ENCODE measurements around the gene CRYGD.
"Not testable (repeated sequence)": the region's sequence is repeated elsewhere in the genome, so short reads cannot be mapped to it uniquely, and the experiment has no call there.

The CRYGD gene

GRCh38 chr2:208124013-208124715 lies at the start of gene CRYGD:
TSS of gene CRYGD (minus strand) at chr2:208124524. CDS start at chr2:208124473, 51 bp downstream.
- H3K27ac ChIP-seq (ENCODE audit: low read length); H3K9ac ChIP-seq (ENCODE audit: low read length in 2 of 2); H3K4me3 ChIP-seq (ENCODE audit: low read length in 2 of 2); H3K4me1 ChIP-seq (ENCODE audit: control insufficient read depth, insufficient read depth, low read length); H3K36me3 ChIP-seq (ENCODE audit: control insufficient read depth in 2 of 2, insufficient read depth in 2 of 2, low read length in 2 of 2); H3K9me3 ChIP-seq (ENCODE audit: control insufficient read depth in 2 of 2, low read length in 2 of 2): not testable (repeated sequence)
- H3K27me3 ChIP-seq (ENCODE audit: control insufficient read depth in 1 of 2, insufficient read depth in 2 of 2, low read length in 2 of 2) = peaks cover 2 to 16% of the 10 kb centered on the region in 2 donors

DNA sequence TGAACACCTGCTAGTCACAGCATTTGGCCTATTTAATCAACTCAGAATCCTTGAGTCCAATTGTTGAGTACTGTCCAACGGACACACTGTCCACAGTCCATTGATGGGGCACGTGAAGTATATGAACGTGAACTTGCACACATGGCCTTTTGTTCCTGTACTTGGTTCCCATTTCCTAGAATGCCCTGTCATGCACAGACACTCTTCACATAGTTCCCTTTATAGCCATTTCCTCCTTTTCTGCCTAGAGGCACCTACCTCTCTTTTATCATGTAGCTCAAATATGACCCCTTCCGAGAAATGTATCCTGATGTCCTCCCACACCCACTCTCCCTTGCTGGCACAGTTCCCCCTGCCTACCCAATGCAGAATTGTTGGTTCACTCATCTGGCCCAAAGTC lies 47.8 kb upstream of the CRYGD start:
- Histone ChIP-seq H3K27ac (ENCODE audit: low read length) (no peak overlapping the region), H3K4me3 (ENCODE audit: low read length in 2 of 2) (no peak overlapping the region), H3K9me3 (ENCODE audit: control insufficient read depth in 2 of 2, low read length in 2 of 2) (no peaks in the 10 kb centered on the region), H3K9ac (ENCODE audit: low read length in 2 of 2) (no peak overlapping the region), H3K4me1 (ENCODE audit: control insufficient read depth, insufficient read depth, low read length) (no peaks in the 10 kb centered on the region), H3K36me3 (ENCODE audit: control insufficient read depth in 2 of 2, insufficient read depth in 2 of 2, low read length in 2 of 2) (no peaks in the 10 kb centered on the region), H3K27me3 (ENCODE audit: control insufficient read depth in 1 of 2, insufficient read depth in 2 of 2, low read length in 2 of 2) (peaks cover 0 to 3% of the 10 kb centered on the region in 2 donors)

- no peak overlapping the region for H3K9ac ChIP-seq (ENCODE audit: low read length in 2 of 2)
- no peaks in the 10 kb centered on the region for H3K9me3 ChIP-seq (ENCODE audit: control insufficient read depth in 2 of 2, low read length in 2 of 2)
- H3K27me3 ChIP-seq (ENCODE audit: control insufficient read depth in 1 of 2, insufficient read depth in 2 of 2, low read length in 2 of 2) = peaks cover 4% of the 10 kb centered on the region in 2 donors
- H3K4me1 ChIP-seq (ENCODE audit: control insufficient read depth, insufficient read depth, low read length) = no peaks in the 10 kb centered on the region
- H3K4me3 ChIP-seq (ENCODE audit: low read length in 2 of 2) = no peak overlapping the region
- no peak overlapping the region for H3K27ac ChIP-seq (ENCODE audit: low read length)
- H3K36me3 ChIP-seq (ENCODE audit: control insufficient read depth in 2 of 2, insufficient read depth in 2 of 2, low read length in 2 of 2) = no peaks in the 10 kb centered on the region
Observed at GRCh38 chr2:208164951-208165755, 40.8 kb upstream of the CRYGD start.

- H3K9me3 ChIP-seq (ENCODE audit: control insufficient read depth in 2 of 2, low read length in 2 of 2) = no peaks in the 10 kb centered on the region
- no peaks in the 10 kb centered on the region for H3K4me1 ChIP-seq (ENCODE audit: control insufficient read depth, insufficient read depth, low read length)
- H3K36me3 ChIP-seq (ENCODE audit: control insufficient read depth in 2 of 2, insufficient read depth in 2 of 2, low read length in 2 of 2) = no peaks in the 10 kb centered on the region
- H3K27ac ChIP-seq (ENCODE audit: low read length) = no peak within 1 kb of the TSS
- H3K4me3 ChIP-seq (ENCODE audit: low read length in 2 of 2) = no peak within 1 kb of the TSS
- peaks cover 4% of the 10 kb centered on the region in 2 donors for H3K27me3 ChIP-seq (ENCODE audit: control insufficient read depth in 1 of 2, insufficient read depth in 2 of 2, low read length in 2 of 2)
- no peak within 1 kb of the TSS for H3K9ac ChIP-seq (ENCODE audit: low read length in 2 of 2)
Observed at GRCh38 chr2:208163489-208163888, 39.2 kb upstream of the CRYGD start, which contains the start of gene CRYGA. TSS of gene CRYGA (minus strand) at chr2:208163589. CDS start at chr2:208163556, 33 bp downstream.

DNA sequence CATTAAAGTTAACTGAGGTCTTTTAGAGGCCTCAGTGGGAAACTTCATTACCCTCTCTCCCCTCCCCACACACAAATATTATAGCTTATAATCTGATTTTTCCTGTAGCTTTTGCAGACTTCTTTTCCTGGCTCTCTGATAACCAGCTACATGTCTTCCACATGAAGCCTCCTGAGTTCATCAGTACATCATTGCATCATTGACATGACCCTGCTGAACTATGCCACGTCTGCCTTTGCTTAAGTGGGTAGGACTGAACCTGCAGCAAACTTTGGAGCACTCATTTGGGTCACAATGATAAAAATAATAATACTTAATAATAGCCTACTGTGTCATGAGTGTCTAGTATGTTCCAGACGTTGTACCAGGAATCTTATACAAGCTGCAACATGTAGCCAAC lies 32.1 kb upstream of the CRYGD start:
- H3K27ac ChIP-seq (ENCODE audit: low read length) = no peak overlapping the region
- no peaks in the 10 kb centered on the region for H3K4me1 ChIP-seq (ENCODE audit: control insufficient read depth, insufficient read depth, low read length)
- no peaks in the 10 kb centered on the region for H3K9me3 ChIP-seq (ENCODE audit: control insufficient read depth in 2 of 2, low read length in 2 of 2)
- H3K27me3 ChIP-seq (ENCODE audit: control insufficient read depth in 1 of 2, insufficient read depth in 2 of 2, low read length in 2 of 2) = no peaks in the 10 kb centered on the region
- no peaks in the 10 kb centered on the region for H3K36me3 ChIP-seq (ENCODE audit: control insufficient read depth in 2 of 2, insufficient read depth in 2 of 2, low read length in 2 of 2)
- no peak overlapping the region for H3K4me3 ChIP-seq (ENCODE audit: low read length in 2 of 2)
- no peak overlapping the region for H3K9ac ChIP-seq (ENCODE audit: low read length in 2 of 2)

GRCh38 chr2:208153156-208153555 lies 28.8 kb upstream of the CRYGD start:
- Histone ChIP-seq H3K27ac (ENCODE audit: low read length) (no peak overlapping the region), H3K36me3 (ENCODE audit: control insufficient read depth in 2 of 2, insufficient read depth in 2 of 2, low read length in 2 of 2) (no peaks in the 10 kb centered on the region), H3K27me3 (ENCODE audit: control insufficient read depth in 1 of 2, insufficient read depth in 2 of 2, low read length in 2 of 2) (no peaks in the 10 kb centered on the region), H3K9ac (ENCODE audit: low read length in 2 of 2) (no peak overlapping the region), H3K4me1 (ENCODE audit: control insufficient read depth, insufficient read depth, low read length) (no peaks in the 10 kb centered on the region), H3K4me3 (ENCODE audit: low read length in 2 of 2) (no peak overlapping the region), H3K9me3 (ENCODE audit: control insufficient read depth in 2 of 2, low read length in 2 of 2) (no peaks in the 10 kb centered on the region)

- Histone ChIP-seq H3K9ac (ENCODE audit: low read length in 2 of 2) (no peak overlapping the region), H3K4me3 (ENCODE audit: low read length in 2 of 2) (no peak overlapping the region), H3K36me3 (ENCODE audit: control insufficient read depth in 2 of 2, insufficient read depth in 2 of 2, low read length in 2 of 2) (no peaks in the 10 kb centered on the region), H3K4me1 (ENCODE audit: control insufficient read depth, insufficient read depth, low read length) (no peaks in the 10 kb centered on the region), H3K27ac (ENCODE audit: low read length) (no peak overlapping the region), H3K9me3 (ENCODE audit: control insufficient read depth in 2 of 2, low read length in 2 of 2) (no peaks in the 10 kb centered on the region), H3K27me3 (ENCODE audit: control insufficient read depth in 1 of 2, insufficient read depth in 2 of 2, low read length in 2 of 2) (no peaks in the 10 kb centered on the region)
Observed at GRCh38 chr2:208150956-208151355, 26.6 kb upstream of the CRYGD start.

DNA sequence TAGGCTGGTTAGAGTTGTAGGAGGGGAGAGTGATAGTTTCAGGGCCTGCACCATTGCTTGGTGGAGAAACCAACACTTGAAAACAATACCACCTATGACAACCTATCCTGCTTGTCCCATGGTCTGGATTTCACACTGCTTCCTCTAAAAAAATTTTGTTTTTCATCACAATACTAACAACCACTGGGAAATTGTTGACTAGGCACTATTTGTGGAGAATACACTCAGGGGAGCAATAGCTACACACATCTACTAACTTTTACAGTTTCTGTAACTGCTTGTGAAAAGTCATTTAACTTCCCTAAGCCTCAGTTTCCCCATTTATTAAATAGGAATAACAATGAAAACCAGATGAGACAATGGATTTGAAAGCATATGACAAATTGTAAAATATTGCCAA lies 25.8 kb upstream of the CRYGD start:
- Histone ChIP-seq H3K9ac (ENCODE audit: low read length in 2 of 2) (no peak overlapping the region), H3K9me3 (ENCODE audit: control insufficient read depth in 2 of 2, low read length in 2 of 2) (no peaks in the 10 kb centered on the region), H3K27me3 (ENCODE audit: control insufficient read depth in 1 of 2, insufficient read depth in 2 of 2, low read length in 2 of 2) (no peaks in the 10 kb centered on the region), H3K4me1 (ENCODE audit: control insufficient read depth, insufficient read depth, low read length) (no peaks in the 10 kb centered on the region), H3K4me3 (ENCODE audit: low read length in 2 of 2) (no peak overlapping the region), H3K27ac (ENCODE audit: low read length) (no peak overlapping the region), H3K36me3 (ENCODE audit: control insufficient read depth in 2 of 2, insufficient read depth in 2 of 2, low read length in 2 of 2) (no peaks in the 10 kb centered on the region)

DNA sequence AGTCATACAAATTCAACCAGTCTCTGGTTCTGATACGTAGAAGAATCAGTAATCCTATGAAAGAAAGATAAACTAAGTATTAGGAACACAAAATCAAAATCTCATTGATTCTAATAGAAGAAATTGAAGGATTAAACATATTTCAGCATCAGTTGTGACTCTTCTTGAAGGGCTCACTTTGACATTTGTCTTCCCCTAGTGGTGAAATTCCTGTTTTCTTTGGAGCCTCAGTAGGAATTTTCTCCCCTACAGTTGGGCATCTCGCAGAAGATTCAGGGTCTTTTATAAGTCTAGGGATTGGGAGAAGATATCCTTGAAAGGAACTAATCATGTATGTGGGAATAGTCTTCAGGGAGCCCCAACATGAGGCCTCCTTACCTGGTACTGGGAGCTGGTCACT lies 24.5 kb upstream of the CRYGD start:
- Histone ChIP-seq H3K27ac (ENCODE audit: low read length) (no peak overlapping the region), H3K9me3 (ENCODE audit: control insufficient read depth in 2 of 2, low read length in 2 of 2) (no peaks in the 10 kb centered on the region), H3K27me3 (ENCODE audit: control insufficient read depth in 1 of 2, insufficient read depth in 2 of 2, low read length in 2 of 2) (no peaks in the 10 kb centered on the region), H3K9ac (ENCODE audit: low read length in 2 of 2) (no peak overlapping the region), H3K4me1 (ENCODE audit: control insufficient read depth, insufficient read depth, low read length) (no peaks in the 10 kb centered on the region), H3K4me3 (ENCODE audit: low read length in 2 of 2) (no peak overlapping the region), H3K36me3 (ENCODE audit: control insufficient read depth in 2 of 2, insufficient read depth in 2 of 2, low read length in 2 of 2) (no peaks in the 10 kb centered on the region)

DNA sequence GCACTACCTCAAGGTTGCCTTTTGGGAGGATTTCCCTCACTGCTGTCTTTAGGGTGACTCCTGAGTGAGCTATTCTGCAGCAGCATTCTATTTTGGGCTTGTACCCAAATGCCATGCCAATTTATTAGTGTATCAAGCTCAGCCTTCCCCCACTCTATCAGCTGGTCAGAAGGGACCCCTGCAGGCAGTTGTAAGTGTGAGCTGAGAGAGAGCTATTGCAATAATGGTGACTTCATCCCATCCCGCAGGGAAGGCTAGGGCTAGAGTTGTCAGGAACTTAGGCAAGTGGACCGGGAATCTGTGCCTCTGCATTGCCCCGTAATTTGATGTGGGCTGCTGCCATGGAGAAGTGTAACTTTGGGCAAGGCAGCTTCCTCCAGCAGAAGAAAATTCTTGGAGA lies 23.4 kb upstream of the CRYGD start:
- no peaks in the 10 kb centered on the region for H3K36me3 ChIP-seq (ENCODE audit: control insufficient read depth in 2 of 2, insufficient read depth in 2 of 2, low read length in 2 of 2)
- H3K27me3 ChIP-seq (ENCODE audit: control insufficient read depth in 1 of 2, insufficient read depth in 2 of 2, low read length in 2 of 2) = no peaks in the 10 kb centered on the region
- H3K9me3 ChIP-seq (ENCODE audit: control insufficient read depth in 2 of 2, low read length in 2 of 2) = no peaks in the 10 kb centered on the region
- H3K27ac ChIP-seq (ENCODE audit: low read length) = no peak overlapping the region
- no peaks in the 10 kb centered on the region for H3K4me1 ChIP-seq (ENCODE audit: control insufficient read depth, insufficient read depth, low read length)
- H3K4me3 ChIP-seq (ENCODE audit: low read length in 2 of 2) = no peak overlapping the region
- H3K9ac ChIP-seq (ENCODE audit: low read length in 2 of 2) = no peak overlapping the region

- no peaks in the 10 kb centered on the region for H3K9me3 ChIP-seq (ENCODE audit: control insufficient read depth in 2 of 2, low read length in 2 of 2)
- no peaks in the 10 kb centered on the region for H3K36me3 ChIP-seq (ENCODE audit: control insufficient read depth in 2 of 2, insufficient read depth in 2 of 2, low read length in 2 of 2)
- H3K4me1 ChIP-seq (ENCODE audit: control insufficient read depth, insufficient read depth, low read length) = no peaks in the 10 kb centered on the region
- no peak overlapping the region for H3K4me3 ChIP-seq (ENCODE audit: low read length in 2 of 2)
- H3K27me3 ChIP-seq (ENCODE audit: control insufficient read depth in 1 of 2, insufficient read depth in 2 of 2, low read length in 2 of 2) = no peaks in the 10 kb centered on the region
- no peak overlapping the region for H3K27ac ChIP-seq (ENCODE audit: low read length)
- no peak overlapping the region for H3K9ac ChIP-seq (ENCODE audit: low read length in 2 of 2)
Observed at GRCh38 chr2:208147008-208147407, 22.7 kb upstream of the CRYGD start.

Data from stomach smooth muscle (tissue), 2 donors.